Thyroid gland (tissue), 4 donors: ENCODE data around the gene EBF3. TPM values are rescaled to one million over a fixed set of nuclear protein-coding genes. Genes with fewer than 3 reads are reported as not detected.

Experiments
- DNase-seq, 2 donors: peaks; one replicate each; pipeline ENCODE4 v3.0.0-alpha.2; 2019
- H3K27ac ChIP-seq, 3 donors: fragments of 200-600 bp; sonication (generic); 1 replicate in 2 of 3; 2 replicates in 1 of 3; pipeline ENCODE4 v1.5.1; 2016 to 2019; ENCODE audit warnings: mild to moderate bottlenecking in 1 of 3, moderate library complexity in 1 of 3
- H3K27me3 ChIP-seq: fragments of 200-600 bp; sonication (generic); one replicate; pipeline ENCODE4 v1.5.1; 2019
- H3K36me3 ChIP-seq, 2 donors: fragments of 200-600 bp; sonication (generic); one replicate each; pipeline ENCODE4 v1.5.1; 2016 to 2019
- H3K4me1 ChIP-seq, 2 donors: fragments of 200-600 bp; sonication (generic); one replicate each; pipeline ENCODE4 v1.5.1; 2017 to 2019
- H3K4me3 ChIP-seq, 3 donors: fragments of 200-600 bp; sonication (generic); replicated peaks in 1 of 3; 1 replicate in 2 of 3; 2 replicates in 1 of 3; pipeline ENCODE4 v1.5.1; 2016; ENCODE audit warnings: mild to moderate bottlenecking in 1 of 3
- H3K9me3 ChIP-seq: fragments of 200-600 bp; sonication (generic); one replicate; pipeline ENCODE4 v1.5.1; 2017
- CTCF ChIP-seq, 6 experiments: fragments of 200-600 bp in 3 of 6; fragments of 450-650 bp in 3 of 6; sonication (generic) in 3 of 6; IDR thresholded peaks; one replicate each; pipeline ENCODE4 v1.5.1; 2016 to 2019; ENCODE audit warnings: antibody characterized with exemption in 6 of 6, mild to moderate bottlenecking in 2 of 6, inconsistent platforms in 1 of 6, moderate library complexity in 1 of 6
- POLR2A ChIP-seq, 2 donors: fragments of 450-650 bp; IDR thresholded peaks; one replicate each; pipeline ENCODE4 v1.6.1; 2017; ENCODE audit warnings: antibody characterized with exemption in 2 of 2, mild to moderate bottlenecking in 2 of 2, moderate library complexity in 1 of 2
- WGBS, 2 donors: methylation state at CpG; one replicate each; pipeline ENCODE4 v1.1.5; 2017; 5-methylcytosine and 5-hydroxymethylcytosine counted together
- intact Hi-C: fragments of 100-400 bp; cut with DNase I; formaldehyde crosslinking; loops from one replicate; pipeline ENCODE4 v1.15.1; 2023
- total RNA-seq, 4 donors: library from RNA; depleted of rRNA; stranded (reverse); fragments of >200 nt; gene quantifications; one replicate each; pipeline ENCODE4 v1.2.3, GENCODE V29; 2016

The EBF3 gene
- total RNA-seq, 4 donors from 2014 or later: 6.8 to 12.5 (median 8.8) TPM

- Histone ChIP-seq H3K36me3 (no peaks in the 10 kb centered on the region), H3K27ac (no peak overlapping the region), H3K9me3 (no peaks in the 10 kb centered on the region), H3K4me3 (no peak overlapping the region), H3K4me1 (no peaks in the 10 kb centered on the region), H3K27me3 (no peaks in the 10 kb centered on the region)
- TF ChIP-seq CTCF (IDR thresholded peaks at IDR 0.05) (no peak), POLR2A (IDR thresholded peaks at IDR 0.05) (no peak)
- intact Hi-C loops: no loop called here
- DNase-seq: no peak
- WGBS, 2 donors: 85 to 92% methylated on average over 11 to 12 of the region's 12 CpGs
Measured at GRCh38 chr10:129844216-129844766, 119.8 kb downstream of the EBF3 start.

- Histone ChIP-seq H3K4me3 (no peak overlapping the region), H3K9me3 (no peaks in the 10 kb centered on the region), H3K27me3 (no peaks in the 10 kb centered on the region), H3K27ac (no peak overlapping the region), H3K4me1 (no peaks in the 10 kb centered on the region), H3K36me3 (peaks cover 0 to 2% of the 10 kb centered on the region in 2 donors)
- intact Hi-C loops: no loop called here
- no peak for TF ChIP-seq POLR2A (IDR thresholded peaks at IDR 0.05)
- no peak for TF ChIP-seq CTCF (IDR thresholded peaks at IDR 0.05)
- no peak for DNase-seq
- 91 to 93% methylated on average over 12 of the region's 12 CpGs for WGBS, 2 donors
Measured at GRCh38 chr10:129843702-129844101, 120.4 kb downstream of the EBF3 start.

- Histone ChIP-seq H3K27me3 (no peaks in the 10 kb centered on the region), H3K4me1 (no peaks in the 10 kb centered on the region), H3K27ac (no peak overlapping the region), H3K9me3 (no peaks in the 10 kb centered on the region), H3K36me3 (peaks cover 0 to 3% of the 10 kb centered on the region in 2 donors), H3K4me3 (no peak overlapping the region)
- WGBS, 2 donors: 89 to 90% methylated on average over 22 of the region's 22 CpGs
- TF ChIP-seq CTCF (IDR thresholded peaks at IDR 0.05): no peak
- no peak for TF ChIP-seq POLR2A (IDR thresholded peaks at IDR 0.05)
- intact Hi-C loops: no loop called here
- DNase-seq: no peak
Measured at GRCh38 chr10:129843131-129843541, 120.9 kb downstream of the EBF3 start.

GRCh38 chr10:129842031-129842430 is 122.0 kb downstream of the EBF3 start:
- H3K9me3 ChIP-seq: no peaks in the 10 kb centered on the region
- peaks cover 0 to 3% of the 10 kb centered on the region in 2 donors for H3K36me3 ChIP-seq
- 87 to 91% methylated on average over 17 to 18 of the region's 21 CpGs for whole genome bisulfite sequencing, 2 donors
- H3K4me3 ChIP-seq: no peak overlapping the region
- TF ChIP-seq POLR2A (IDR thresholded peaks at IDR 0.05): no peak
- no peak for TF ChIP-seq CTCF (IDR thresholded peaks at IDR 0.05)
- no peak for DNase-seq
- H3K4me1 ChIP-seq: no peaks in the 10 kb centered on the region
- H3K27me3 ChIP-seq: no peaks in the 10 kb centered on the region
- no peak overlapping the region for H3K27ac ChIP-seq
- intact Hi-C loops: no loop called here

- intact Hi-C loops: no loop called here
- DNase-seq: no peak
- Histone ChIP-seq H3K4me1 (no peaks in the 10 kb centered on the region), H3K4me3 (no peak overlapping the region), H3K27me3 (no peaks in the 10 kb centered on the region), H3K27ac (no peak overlapping the region), H3K36me3 (peaks cover 0 to 3% of the 10 kb centered on the region in 2 donors), H3K9me3 (no peaks in the 10 kb centered on the region)
- TF ChIP-seq CTCF (IDR thresholded peaks at IDR 0.05): no peak
- TF ChIP-seq POLR2A (IDR thresholded peaks at IDR 0.05): no peak
- 90 to 95% methylated on average over 9 of the region's 9 CpGs for WGBS, 2 donors
Measured at GRCh38 chr10:129841590-129841989, 122.5 kb downstream of the EBF3 start.
